Stimulated activated effector memory CD8-positive, alpha-beta T cell treated with anti-CD3 and anti-CD28 coated beads, Interleukin-12 subunit alpha, Interleukin-12 subunit beta, amount 100 ng/mL, for 72 hours (primary cell): Measurements from ENCODE around the gene KBTBD7.

Experiments used
- ATAC-seq: fragments of 150-1000 bp; cut with Tn5 transposase; 2 replicates; pipeline ENCODE4 v1.10.0; 2021
- DNase-seq, 2 donors: peaks; one replicate each; pipeline ENCODE4 v3.0.0; 2021 to 2022; ENCODE audit warnings: low spot score in 2 of 2
- H3K27ac Mint-ChIP-seq: one replicate; pipeline ENCODE4 v1.8.0; 2022; ENCODE audit warnings: mild to moderate bottlenecking, mixed read lengths
- H3K36me3 Mint-ChIP-seq: one replicate; pipeline ENCODE4 v1.8.0; 2022; ENCODE audit warnings: mild to moderate bottlenecking, mixed read lengths
- H3K4me1 Mint-ChIP-seq: one replicate; pipeline ENCODE4 v1.8.0; 2022; ENCODE audit warnings: mixed read lengths
- H3K4me3 Mint-ChIP-seq: one replicate; pipeline ENCODE4 v1.8.0; 2022; ENCODE audit warnings: mild to moderate bottlenecking, mixed read lengths
- H3K9me3 Mint-ChIP-seq: one replicate; pipeline ENCODE4 v1.8.0; 2022; ENCODE audit warnings: mixed read lengths

The KBTBD7 gene, protein sequence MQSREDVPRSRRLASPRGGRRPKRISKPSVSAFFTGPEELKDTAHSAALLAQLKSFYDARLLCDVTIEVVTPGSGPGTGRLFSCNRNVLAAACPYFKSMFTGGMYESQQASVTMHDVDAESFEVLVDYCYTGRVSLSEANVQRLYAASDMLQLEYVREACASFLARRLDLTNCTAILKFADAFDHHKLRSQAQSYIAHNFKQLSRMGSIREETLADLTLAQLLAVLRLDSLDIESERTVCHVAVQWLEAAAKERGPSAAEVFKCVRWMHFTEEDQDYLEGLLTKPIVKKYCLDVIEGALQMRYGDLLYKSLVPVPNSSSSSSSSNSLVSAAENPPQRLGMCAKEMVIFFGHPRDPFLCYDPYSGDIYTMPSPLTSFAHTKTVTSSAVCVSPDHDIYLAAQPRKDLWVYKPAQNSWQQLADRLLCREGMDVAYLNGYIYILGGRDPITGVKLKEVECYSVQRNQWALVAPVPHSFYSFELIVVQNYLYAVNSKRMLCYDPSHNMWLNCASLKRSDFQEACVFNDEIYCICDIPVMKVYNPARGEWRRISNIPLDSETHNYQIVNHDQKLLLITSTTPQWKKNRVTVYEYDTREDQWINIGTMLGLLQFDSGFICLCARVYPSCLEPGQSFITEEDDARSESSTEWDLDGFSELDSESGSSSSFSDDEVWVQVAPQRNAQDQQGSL

DNA sequence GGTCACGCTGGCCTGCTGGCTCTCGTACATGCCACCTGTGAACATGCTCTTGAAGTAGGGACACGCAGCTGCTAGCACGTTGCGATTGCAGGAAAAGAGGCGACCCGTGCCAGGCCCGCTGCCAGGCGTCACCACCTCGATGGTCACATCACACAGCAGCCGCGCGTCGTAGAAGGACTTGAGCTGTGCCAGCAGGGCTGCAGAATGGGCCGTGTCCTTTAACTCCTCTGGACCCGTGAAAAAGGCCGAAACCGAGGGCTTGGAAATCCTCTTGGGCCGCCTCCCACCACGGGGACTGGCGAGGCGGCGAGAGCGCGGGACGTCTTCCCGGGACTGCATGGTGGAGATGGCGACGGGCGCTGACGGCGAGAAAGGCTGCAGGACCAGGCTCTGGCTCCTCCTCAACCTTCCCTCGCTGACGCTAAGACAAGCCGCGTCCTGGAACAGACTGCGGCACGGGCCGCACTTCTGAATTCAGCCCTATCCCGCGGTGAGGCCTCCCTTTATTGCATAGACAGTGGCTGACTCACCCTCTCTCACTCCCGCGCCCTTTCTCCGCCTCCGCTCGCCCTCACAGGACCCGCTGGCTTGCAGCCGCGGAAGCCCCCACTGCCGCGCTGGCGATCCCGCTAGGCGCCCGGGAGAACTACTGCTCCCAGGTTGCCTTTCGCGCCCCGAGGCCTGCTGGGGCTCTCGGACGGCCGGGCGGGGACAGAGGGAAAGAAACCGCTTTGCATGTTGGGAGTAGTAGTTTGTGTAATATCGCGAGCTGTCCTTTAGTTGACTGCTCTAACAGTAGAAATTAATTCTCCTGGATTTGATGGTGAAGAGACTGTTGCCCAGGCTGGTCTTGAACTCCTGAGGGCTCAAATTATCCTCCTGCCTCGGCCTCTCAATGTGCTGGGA, at the start of gene KBTBD7:
KBTBD7 (minus strand) TSS at position 651 of the 906 bp plus-strand sequence; CDS start at position 339, 312 bp downstream.
- peaks cover 6% of the 10 kb centered on the region for H3K36me3 Mint-ChIP-seq
- peak; percentile 98 for ATAC-seq
- H3K9me3 Mint-ChIP-seq: no peaks in the 10 kb centered on the region
- H3K4me1 Mint-ChIP-seq: peaks cover 31% of the 10 kb centered on the region
- peak within 1 kb of the TSS; percentile 90 for H3K27ac Mint-ChIP-seq
- peak within 1 kb of the TSS; percentile 83 for H3K4me3 Mint-ChIP-seq
- peak; percentile 85 to 96 for DNase-seq

DNA sequence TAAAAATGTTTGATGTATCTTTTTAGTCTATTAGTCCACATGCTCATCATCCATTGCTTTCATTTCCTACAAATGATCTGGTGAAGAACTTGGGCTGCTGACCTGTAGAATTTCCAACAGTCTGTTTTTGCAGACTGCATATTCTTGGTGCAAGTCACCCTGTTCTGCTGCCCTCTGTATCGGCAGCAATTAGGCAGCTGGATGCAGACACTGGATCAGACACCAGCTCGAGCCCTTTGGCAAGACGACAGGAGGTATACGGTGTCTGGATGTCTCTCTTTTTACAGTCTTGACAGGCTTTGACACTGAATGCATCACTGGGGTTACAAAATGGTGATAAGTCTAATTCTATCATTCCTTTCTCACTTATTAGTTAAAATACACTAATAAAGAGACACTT, 47.3 kb upstream of the KBTBD7 start:
- Mint-ChIP-seq H3K9me3 (no peaks in the 10 kb centered on the region), H3K36me3 (peaks cover 24% of the 10 kb centered on the region), H3K4me1 (no peaks in the 10 kb centered on the region), H3K4me3 (no peak overlapping the region), H3K27ac (no peak overlapping the region)
- DNase-seq (no peak), ATAC-seq (no peak)

DNA sequence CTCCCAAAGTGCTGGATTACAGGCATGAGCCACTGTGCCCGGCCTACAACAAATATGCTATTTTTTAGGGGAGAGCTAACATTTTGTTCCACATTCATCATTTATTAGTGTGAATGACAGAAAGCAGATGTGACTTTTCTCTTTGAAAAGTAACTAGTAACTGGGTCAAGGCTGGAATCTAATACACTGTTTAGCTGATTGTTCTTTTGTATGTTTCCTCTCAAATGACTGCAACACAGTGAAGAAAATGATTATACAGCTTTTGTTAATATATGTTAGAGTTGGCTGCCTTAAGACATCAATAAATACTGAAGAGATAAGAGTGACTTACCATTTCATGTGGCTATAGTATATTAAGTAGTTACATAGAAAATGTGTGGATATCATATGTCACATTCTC, 42.0 kb upstream of the KBTBD7 start:
- no peak overlapping the region for H3K27ac Mint-ChIP-seq
- H3K4me1 Mint-ChIP-seq: peaks cover 7% of the 10 kb centered on the region
- peaks cover 63% of the 10 kb centered on the region for H3K36me3 Mint-ChIP-seq
- no peak overlapping the region for H3K4me3 Mint-ChIP-seq
- H3K9me3 Mint-ChIP-seq: no peaks in the 10 kb centered on the region
- DNase-seq (no peak), ATAC-seq (no peak)

DNA sequence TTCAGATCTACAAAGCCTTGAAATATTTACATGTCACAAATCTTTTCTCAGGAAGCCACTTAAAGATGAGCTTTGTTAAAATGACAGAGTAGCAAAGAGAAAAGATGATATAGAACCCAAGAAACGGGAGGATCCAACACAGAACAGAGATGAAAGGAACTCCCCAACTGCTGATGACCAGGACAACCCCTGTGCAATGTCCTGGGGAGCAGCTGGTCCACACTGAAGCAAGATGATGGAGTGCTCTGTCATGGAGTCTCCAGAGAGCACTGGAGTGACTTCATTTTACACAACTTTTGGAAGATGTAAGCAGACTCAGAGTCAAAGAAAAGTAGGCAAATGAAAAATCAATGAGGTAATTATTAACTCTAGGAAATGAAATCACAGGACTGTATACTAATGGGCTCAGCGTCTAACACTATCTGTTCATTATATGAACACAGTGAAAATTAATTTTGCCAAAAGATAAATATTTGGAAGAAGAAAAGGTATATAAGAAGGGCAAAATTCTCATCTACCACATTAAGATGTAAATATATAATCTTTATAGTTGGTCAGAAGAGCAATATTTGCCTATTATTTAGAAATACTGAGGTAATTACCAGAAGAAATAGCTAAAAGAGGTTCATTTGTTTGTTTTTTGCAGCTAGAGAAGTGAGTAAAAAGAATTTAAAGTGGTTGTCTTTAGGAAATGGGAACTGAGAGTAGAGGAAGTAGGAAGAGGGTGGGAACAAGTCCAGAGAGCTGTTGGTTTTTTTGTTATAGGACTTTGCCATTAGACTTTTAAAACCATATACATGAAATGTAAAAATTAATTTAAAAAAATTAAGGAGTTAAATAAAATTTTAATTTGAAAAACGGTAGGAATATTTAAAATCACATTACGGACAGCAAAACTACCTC, 38.5 kb upstream of the KBTBD7 start:
- H3K4me3 Mint-ChIP-seq: no peak overlapping the region
- H3K27ac Mint-ChIP-seq: peak overlapping the region; percentile 86
- DNase-seq (no peak), ATAC-seq (no peak)
- H3K36me3 Mint-ChIP-seq: peaks cover 55% of the 10 kb centered on the region
- H3K4me1 Mint-ChIP-seq: peaks cover 7% of the 10 kb centered on the region
- no peaks in the 10 kb centered on the region for H3K9me3 Mint-ChIP-seq

DNA sequence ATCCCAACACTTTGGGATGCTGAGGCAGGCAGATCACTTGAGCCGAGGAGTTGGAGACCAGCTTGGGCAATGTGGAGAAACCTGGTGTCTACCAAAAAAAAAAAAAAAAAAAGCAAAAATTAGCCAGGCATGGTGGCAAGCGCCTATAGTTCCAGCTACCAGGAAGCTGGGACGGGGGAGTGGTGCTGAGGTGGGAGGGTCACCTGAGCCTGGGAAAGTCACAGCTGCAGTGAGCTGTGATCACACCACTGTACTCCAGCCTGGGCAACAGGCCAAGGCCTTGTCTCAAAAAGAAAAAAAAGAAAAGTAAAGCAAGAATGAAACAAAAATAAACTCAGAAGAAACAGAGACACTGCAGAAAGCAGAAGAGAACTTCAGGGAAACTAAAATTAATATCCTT, 37.4 kb upstream of the KBTBD7 start:
- no peak for DNase-seq
- Mint-ChIP-seq H3K36me3 (peaks cover 55% of the 10 kb centered on the region), H3K4me3 (no peak overlapping the region)

DNA sequence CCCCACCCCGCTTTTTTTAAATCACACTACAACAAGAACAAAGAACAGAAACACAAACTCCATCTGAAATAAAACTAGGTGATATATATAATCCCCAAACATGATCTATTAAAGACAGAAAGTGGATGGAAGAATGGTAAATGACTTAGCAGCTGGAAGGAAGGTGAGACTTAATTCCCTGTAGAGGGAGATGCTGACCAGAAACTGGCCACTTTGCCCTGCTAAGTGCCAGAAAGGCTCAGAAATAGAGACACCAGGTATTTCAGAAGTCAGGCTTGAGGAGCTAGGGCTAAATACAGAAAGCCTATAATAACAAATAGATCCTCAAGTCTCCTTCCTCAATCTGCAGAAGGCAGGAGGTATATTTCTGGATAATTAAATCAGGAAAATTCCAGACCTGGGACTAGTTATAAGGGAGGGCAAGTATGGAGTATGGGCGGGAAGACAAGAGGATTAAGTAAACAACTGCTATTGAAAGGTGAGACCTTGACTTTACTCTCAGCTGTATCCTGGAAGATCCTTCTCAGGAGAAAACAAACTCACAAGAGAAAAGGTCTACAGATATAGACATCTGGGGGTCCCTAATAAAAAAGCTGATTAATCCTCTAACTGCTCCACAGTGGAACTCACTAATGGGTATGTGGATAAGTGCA, 36.8 kb upstream of the KBTBD7 start:
- DNase-seq (no peak), ATAC-seq (no peak)
- Mint-ChIP-seq H3K27ac (peak overlapping the region; percentile 86), H3K9me3 (no peaks in the 10 kb centered on the region), H3K4me3 (no peak overlapping the region), H3K36me3 (peaks cover 49% of the 10 kb centered on the region), H3K4me1 (peaks cover 7% of the 10 kb centered on the region)

More for the DNA sequence above, 37.4 kb upstream of the KBTBD7 start:
- H3K4me1 Mint-ChIP-seq: peaks cover 7% of the 10 kb centered on the region
- no peaks in the 10 kb centered on the region for H3K9me3 Mint-ChIP-seq
- peak overlapping the region; percentile 86 for H3K27ac Mint-ChIP-seq
- no peak for ATAC-seq

DNA sequence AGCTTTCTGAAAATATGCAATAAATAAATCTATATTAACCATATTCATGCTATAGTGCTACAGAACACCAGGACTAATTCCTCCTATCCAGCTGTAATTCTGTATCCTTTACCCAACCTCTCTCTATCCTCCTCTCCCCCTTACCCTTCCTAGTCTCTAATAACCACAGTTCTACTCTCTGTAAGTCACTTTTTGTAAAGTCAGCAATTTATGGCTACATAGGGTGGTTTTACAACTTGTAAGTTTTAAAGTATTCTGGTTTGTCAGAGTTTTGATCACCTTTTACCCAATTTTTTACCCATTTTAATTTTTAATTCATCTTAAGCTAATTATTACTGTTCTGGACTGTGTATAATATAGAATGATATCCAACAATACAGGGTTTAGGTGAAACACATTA, 35.0 kb upstream of the KBTBD7 start:
- Mint-ChIP-seq H3K27ac (no peak overlapping the region), H3K36me3 (peaks cover 49% of the 10 kb centered on the region), H3K9me3 (no peaks in the 10 kb centered on the region), H3K4me3 (no peak overlapping the region), H3K4me1 (peaks cover 7% of the 10 kb centered on the region)
- ATAC-seq (no peak), DNase-seq (no peak)

DNA sequence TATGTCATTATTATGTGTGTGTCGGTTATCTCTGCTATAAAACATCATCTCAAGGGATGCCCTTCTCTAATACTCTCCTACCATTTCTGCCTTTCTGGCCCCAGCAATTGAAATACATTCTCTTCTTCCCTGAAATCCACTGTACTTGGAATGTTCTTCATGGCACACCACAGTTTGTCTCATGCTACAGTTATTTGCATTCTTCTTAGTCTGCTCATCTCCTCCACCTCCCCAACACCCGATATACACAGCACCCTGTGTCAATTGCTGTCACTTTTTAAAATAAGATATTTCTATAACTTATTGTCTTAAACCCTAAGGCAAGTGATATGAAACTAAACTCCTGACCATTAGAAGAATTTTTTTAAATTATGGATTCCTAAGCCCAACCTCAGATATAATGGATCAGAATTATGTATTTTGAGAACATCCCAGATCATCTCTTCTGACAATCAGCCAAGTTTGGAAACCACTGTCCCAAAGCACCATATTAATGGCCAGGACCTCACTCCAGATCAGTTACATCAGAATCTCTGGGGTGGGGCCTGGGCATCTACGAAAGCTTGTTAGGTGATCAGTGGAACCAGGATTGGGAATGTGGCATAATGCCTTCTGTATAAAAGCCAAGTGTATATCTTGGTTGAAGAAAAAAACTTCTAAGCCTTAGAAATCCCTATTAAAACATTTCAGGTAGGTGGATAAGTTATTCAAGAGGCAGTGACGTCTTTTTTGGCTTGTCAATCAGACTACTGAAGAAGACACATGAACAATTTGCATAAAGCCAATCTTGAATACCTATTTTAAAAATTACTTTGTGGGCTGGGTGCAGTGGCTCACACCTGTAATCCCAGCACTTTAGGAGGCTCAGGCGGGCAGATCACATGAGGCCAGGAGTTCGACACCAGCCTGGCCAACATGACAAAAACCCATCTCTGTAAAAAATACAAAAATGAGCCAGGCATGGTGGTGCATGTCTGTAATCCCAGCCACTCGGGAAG, 30.0 kb upstream of the KBTBD7 start:
- no peak overlapping the region for H3K4me3 Mint-ChIP-seq
- H3K36me3 Mint-ChIP-seq: peaks cover 41% of the 10 kb centered on the region
- no peaks in the 10 kb centered on the region for H3K9me3 Mint-ChIP-seq
- no peak overlapping the region for H3K27ac Mint-ChIP-seq
- no peak for ATAC-seq
- no peak for DNase-seq
- no peaks in the 10 kb centered on the region for H3K4me1 Mint-ChIP-seq

DNA sequence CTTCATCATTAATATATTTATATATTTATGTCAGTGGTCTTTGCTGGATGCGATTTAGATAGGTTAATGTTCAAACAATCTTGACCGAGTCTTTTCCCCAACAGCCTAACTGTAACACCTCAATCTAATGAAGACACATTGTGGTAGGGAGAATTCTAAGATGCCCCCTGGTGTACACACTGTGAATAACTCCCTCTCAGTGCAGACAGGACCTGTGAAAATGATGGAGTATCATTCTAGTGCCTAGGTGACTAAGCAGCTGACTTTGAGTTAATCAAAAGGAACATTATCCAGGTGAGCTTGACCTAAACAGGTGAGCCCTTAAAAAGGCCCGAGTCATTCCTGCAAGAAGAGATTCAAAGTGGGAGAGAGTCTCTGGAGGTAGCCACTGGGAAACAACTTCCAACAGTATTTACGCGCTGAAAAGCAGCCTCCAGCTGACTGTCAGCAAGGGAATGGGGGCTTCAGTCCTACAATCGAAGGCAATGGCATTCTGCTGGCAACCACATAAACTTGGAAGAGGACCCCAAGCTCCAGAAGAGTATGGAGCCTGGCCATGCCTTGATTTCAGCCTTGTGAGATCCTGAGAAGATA, 28.0 kb upstream of the KBTBD7 start:
- DNase-seq: peak; percentile 16 to 70
- H3K36me3 Mint-ChIP-seq: peaks cover 50% of the 10 kb centered on the region
- no peak overlapping the region for H3K4me3 Mint-ChIP-seq

DNA sequence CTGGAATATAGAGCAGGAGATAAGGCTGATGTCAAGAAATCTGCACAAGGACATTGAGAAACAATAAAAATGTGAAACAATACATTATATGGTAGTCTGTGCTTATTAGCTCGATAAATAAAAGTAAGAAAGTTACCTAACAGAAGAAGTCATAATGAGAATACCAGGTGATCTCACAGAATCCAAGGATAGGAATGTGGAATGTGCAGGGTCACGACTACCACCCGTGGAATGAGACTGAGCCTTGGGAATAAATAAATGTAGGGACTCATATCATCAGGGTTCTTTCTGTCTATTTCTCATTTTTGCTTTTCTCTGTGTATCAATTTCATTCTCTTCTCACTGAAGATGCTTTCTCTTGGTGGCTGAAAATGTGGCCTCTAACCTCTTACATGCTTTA, 26.0 kb upstream of the KBTBD7 start:
- Mint-ChIP-seq H3K27ac (no peak overlapping the region), H3K36me3 (peaks cover 48% of the 10 kb centered on the region), H3K9me3 (no peaks in the 10 kb centered on the region), H3K4me3 (no peak overlapping the region), H3K4me1 (no peaks in the 10 kb centered on the region)
- no peak for ATAC-seq
- no peak for DNase-seq

More for the DNA sequence above, 28.0 kb upstream of the KBTBD7 start:
- Mint-ChIP-seq H3K4me1 (no peaks in the 10 kb centered on the region), H3K27ac (no peak overlapping the region), H3K9me3 (no peaks in the 10 kb centered on the region)
- peak; percentile 90 for ATAC-seq

DNA sequence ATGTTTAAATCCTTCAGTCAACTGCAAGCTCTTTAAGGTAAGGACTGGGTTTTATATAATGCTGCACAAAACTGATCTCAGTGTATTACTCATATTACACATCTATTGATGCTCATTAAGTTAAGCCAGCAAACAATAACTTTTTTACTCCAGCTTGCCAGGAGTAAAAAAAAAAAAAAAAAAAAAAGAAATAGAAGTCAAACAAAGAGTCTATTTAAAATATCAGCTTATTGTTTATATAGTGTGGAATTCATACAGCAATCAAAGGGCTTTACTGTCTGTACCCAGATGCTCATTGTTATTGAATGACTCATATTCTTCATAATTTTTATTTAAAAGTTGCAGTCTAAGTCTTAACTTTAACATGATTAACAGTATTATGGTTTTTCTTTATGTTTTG, 21.8 kb upstream of the KBTBD7 start:
- DNase-seq (no peak), ATAC-seq (no peak)
- Mint-ChIP-seq H3K36me3 (peaks cover 27% of the 10 kb centered on the region), H3K9me3 (peaks cover 2% of the 10 kb centered on the region), H3K4me1 (no peaks in the 10 kb centered on the region), H3K27ac (no peak overlapping the region), H3K4me3 (no peak overlapping the region)

DNA sequence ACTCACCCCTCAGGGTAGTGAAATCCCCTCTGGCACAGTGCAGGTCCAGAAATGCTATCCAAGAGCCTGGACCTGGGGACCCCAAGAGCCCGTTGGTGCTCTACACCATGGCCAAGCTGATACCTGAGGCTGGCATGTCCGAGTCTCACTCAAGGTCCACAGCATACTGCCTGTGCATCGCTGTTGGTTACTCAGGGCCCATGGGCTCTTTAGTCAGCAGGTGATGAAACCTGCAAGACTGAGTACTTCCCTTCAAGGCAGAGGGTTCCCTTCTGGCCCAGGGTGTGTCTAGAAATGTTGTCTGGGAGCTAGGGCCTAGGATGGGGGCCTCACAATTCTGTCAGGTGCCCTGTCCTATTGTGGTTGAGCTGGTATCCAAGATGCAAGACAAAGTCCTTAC, 19.6 kb upstream of the KBTBD7 start:
- no peak overlapping the region for H3K27ac Mint-ChIP-seq
- no peaks in the 10 kb centered on the region for H3K4me1 Mint-ChIP-seq
- DNase-seq (no peak), ATAC-seq (no peak)
- H3K4me3 Mint-ChIP-seq: no peak overlapping the region
- H3K9me3 Mint-ChIP-seq: peaks cover 6% of the 10 kb centered on the region
- H3K36me3 Mint-ChIP-seq: peaks cover 6% of the 10 kb centered on the region

DNA sequence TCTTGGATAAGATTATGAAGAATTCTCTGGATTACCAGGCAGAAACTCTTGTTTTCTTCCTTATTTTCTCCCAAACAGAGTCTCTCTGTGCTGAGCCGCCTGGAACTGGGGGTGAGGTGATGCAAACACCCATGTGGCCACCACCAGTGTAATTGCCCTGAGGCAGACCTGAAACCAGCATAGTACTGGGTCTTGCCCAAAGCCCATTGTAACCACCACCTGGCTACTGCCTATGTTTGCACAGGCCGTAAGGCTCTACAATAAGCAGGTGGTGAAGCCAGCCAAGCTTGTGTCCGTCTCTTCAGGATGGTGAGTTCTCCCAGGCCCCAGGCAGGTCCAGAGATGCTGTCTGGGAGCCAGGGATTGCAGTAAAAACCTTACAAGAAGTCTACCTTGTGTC, 18.9 kb upstream of the KBTBD7 start:
- Mint-ChIP-seq H3K27ac (no peak overlapping the region), H3K9me3 (peaks cover 6% of the 10 kb centered on the region), H3K36me3 (peaks cover 6% of the 10 kb centered on the region), H3K4me1 (no peaks in the 10 kb centered on the region), H3K4me3 (no peak overlapping the region)
- no peak for DNase-seq
- ATAC-seq: no peak
